HG03103 (cell line): Measurements from ENCODE around the gene WFDC9.
"Not testable (repeated sequence)": the region's sequence is repeated elsewhere in the genome, so short reads cannot be mapped to it uniquely, and the experiment has no call there.

Experiments used
- ATAC-seq: cut with Tn5 transposase; IDR thresholded peaks from one replicate; pipeline ENCODE4 v1.9.1; 2021; ENCODE audit warnings: low read depth; ENCODE audit not compliant: unreplicated experiment

WFDC9 gene

DNA sequence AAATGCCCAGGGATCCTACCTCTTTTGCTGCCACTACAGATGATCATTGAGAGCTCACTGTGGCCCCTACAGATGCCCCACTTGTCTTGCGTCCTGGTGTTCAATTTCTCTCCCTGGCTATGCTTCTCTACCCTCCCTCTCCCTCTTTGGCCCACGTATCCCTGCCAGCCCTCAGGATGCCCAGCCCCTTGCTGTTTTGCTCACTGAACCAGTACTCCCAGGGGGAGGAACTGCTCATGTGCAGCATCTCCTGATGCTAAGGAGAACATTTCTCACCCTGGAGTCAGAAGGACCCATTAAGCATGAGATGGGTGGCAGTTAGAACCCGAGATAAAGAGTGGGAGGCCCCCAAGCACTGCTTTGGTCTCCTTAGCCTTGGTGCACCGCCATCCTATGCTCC is at the start of gene WFDC9:
TSS of gene WFDC9 (minus strand) at position 101 of the 400 bp plus-strand sequence. CDS start 21,103 bp downstream, outside the sequence.
- no peak for ATAC-seq

DNA sequence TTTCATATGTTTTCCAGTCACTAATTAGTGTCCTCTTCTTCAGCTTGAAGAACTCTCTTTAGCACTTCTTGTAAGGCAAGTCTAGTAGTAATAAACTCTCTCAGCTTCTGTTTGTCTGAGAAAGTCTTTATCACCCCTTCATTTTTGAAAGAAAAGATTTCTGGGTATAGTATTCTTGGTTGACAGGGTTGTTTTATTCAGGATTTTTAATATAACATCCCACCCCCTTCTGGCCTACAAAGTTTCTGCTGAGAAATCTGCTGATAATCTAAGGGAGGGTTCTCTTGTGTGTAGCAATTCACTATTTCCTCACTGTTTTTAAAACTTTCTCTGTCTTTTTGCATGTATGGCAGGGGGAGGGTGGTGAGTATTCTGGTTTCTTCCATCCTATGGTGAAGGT is 48.6 kb upstream of the WFDC9 start:
- no peak for ATAC-seq

DNA sequence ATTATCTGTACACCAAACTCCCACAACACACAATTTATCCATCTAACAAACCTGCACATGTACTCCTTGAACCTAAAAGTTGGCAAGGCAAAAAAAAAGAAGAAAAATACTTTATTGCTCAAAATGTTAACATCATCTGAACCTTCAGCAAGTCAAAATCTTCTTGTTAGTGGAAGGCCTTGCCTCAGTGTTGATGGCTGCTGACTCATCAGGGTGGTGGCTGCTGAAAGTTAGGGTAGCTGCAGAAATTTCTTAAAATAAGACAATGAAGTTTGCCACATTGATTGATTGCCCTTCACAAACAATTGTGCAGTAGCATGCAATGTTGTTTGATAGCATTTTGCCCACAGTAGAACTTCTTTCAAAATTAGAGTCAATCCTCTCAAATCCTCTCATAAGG is 41.7 kb upstream of the WFDC9 start:
- ATAC-seq: no peak

DNA sequence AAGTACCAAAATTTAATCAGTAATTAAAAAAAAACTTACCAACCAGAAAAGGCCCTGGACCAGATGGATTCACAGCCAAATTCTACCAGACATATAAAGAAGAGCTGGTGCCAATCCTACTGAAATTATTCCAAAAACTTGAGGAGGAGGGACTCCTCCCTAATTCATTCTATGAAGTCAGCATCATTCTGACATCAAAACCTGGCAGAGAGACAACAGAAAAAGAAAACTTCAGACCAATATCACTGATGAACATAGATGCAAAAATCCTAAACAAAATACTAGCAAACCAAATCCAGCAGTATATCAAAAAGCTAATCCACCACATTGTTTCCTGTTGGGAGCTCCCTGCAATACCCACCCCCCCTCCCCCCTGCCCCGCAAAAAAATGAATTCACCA is 39.1 kb upstream of the WFDC9 start, which contains the start of gene WFDC11:
TSS of gene WFDC11 (minus strand) at position 101 of the 400 bp plus-strand sequence. CDS start 19,639 bp downstream, outside the sequence.
- no peak for ATAC-seq

DNA sequence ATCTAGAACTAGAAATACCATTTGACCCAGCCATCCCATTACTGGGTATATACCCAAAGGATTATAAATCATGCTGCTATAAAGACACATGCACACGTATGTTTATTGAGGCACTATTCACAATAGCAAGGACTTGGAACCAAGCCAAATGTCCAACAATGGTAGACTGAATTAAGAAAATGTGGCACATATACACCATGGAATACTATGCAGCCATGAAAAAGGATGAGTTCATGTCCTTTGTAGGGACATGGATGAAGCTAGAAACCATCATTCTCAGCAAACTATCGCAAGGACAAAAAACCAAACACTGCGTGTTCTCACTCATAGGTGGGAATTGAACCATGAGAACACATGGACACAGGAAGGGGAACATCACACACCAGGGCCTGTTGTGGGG is 26.0 kb upstream of the WFDC9 start:
- not testable (repeated sequence) for ATAC-seq

DNA sequence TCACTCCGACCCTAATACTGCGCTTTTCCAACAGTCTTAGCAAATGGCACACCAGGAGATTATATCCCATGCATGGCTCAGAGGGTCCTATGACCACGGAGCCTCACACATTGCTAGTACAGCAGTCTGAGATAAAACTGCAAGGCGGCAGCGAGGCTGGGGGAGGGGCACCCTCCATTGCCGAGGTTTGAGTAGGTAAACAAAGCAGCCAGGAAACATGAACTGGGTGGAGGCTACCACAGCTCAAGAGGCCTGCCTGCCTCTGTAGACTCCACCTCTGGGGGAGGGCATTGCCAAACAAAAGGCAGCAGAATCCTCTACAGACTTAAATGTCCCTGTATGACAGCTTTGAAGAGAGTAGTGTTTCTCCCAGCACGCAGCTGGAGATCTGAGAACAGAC is 20.6 kb upstream of the WFDC9 start:
- ATAC-seq: not testable (repeated sequence)

DNA sequence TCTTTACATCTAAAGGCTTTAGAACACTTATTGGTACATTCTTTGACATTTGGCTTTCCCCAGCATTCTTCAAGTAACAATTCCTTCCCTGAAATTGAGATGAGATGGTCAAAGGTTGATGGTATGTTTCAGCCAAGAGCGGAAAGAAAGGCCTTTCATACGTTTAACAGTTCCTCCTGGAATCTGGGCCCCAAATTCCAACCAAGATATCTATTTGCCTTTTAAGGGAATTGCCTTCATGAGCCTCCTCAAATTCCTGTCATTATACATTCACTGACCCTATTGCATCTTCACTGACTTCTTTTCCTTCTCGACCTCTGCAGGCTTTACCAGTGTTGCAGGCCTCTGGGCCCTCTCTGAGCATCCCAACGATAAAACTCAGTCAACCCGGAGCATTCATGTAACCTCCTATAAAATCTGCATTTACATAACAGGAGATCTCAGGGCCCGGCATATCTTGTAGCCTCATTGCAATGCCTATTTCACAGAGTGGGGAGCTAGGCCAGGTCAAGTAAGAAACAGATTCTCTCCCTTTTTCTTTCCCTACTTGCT is 18.3 kb upstream of the WFDC9 start:
- no peak for ATAC-seq

DNA sequence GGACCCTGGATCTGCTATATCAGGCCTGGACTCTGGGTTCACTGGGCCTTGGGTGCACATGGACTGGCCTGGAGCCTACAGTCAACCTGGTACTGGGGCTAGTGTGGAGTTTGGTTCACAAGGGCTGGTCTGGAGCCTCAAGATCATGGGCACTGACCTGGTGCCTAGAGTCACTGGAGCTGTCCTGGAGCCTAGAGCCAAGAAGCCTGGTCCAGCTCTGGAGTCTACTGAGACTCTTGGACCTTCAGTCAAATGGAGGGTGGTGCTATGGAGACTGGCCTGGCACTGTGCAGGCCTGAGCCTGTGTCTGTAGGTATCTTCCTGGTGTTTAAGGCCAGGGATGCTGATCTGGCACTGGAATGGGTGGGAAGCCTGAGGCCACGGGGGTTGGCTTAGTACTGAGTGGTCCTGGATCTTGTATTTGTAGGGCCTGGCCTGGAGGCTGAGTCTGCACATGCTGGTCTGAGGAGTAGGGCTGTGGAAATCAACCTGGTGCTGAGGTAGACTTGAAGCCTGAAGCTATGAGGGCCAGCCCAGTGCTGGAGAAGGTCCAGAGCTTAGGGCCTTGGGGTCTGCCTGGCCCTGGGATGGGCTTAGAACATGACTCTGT is 16.5 kb upstream of the WFDC9 start:
- ATAC-seq: no peak

DNA sequence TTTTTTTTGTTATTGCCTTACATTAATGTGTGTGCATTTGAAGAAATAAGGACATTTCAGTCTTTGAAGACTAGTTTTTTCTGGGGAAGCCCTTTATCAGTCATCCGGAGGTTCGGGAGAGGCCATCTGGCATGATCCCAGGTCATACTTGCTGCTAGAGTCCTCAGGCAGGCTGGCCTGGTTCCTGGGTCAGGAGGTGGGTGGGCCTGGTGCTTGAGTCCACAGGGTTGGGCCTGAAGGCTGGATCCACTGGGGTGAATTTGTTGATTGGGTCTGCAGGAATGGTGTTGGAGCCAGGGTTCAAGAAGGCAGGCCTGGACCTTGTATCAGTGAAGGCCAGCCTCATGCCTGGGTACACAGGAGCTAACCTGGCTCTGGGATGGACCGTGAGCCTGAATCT is 15.8 kb upstream of the WFDC9 start:
- no peak for ATAC-seq

DNA sequence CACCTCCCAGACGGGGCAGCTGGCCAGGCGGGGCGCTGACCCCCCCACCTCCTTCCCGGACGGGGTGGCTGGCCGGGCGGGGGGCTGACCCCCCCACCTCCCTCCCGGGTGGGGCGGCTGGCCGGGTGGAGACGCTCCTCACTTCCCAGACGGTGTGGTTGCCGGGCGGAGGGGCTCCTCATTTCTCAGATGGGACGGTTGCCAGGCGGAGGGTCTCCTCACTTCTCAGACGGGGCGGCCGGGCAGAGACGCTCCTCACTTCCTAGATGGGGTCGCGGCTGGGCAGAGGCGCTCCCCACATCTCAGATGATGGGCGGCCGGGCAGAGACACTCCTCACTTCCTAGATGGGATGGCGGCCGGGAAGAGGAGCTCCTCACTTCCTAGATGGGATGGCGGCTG is 14.8 kb upstream of the WFDC9 start:
- ATAC-seq: not testable (repeated sequence)

DNA sequence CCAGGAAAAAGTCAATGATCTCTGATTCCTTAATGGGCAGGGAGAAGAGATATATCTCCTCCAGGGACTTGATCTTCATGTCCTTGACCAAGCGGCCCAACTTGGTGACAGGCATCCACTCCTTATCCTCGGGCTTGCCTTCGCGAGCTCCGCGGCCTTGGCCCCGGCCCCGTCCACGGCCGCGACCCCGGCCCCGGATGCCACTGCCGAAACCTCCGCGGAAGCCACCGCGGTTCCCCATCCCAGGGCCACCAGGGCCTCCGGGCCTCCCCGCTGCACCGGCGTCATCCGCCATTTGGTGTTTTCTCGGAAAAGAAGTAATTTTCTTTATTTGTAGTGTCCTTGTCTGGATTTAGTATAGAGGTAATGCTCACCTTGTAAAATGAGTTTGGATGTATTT is 10.0 kb upstream of the WFDC9 start:
- ATAC-seq: not testable (repeated sequence)

DNA sequence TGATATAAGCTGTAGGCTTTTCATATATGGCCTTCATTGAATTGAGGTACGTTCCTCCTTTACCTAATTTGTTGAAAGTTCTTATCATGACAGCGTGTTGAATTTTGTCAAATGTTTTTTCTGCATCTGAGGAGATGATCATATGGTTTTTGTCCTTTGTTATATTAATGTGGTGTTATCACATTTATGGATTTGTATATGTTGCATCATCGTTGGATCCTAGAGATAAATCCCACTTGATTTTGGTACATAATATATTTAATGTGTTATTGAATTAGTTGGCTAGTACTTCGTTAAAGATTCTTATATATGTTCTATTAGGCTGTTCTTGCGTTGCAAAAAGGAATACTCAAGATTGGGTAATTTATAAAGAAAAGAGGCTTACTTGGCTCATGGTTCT is 8.6 kb upstream of the WFDC9 start:
- no peak for ATAC-seq

DNA sequence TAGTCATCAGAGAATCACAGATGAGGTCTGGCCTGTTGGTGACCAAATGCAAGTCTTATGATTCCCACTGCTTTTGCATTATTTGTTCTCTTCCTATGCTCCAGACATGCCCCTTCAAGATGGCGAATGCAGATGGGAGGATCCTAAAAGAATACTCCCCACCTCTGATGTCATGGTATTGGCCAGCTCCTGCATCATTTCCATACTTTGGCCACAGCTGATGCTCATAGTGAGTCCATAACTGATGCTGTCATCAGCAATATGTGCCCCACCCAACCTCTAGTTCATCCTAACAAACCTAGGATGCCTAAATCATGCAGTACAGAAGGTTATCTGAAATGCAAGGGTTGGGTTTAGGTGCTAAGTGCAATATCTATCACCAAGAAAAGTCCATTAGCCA is 5.4 kb upstream of the WFDC9 start:
- no peak for ATAC-seq

DNA sequence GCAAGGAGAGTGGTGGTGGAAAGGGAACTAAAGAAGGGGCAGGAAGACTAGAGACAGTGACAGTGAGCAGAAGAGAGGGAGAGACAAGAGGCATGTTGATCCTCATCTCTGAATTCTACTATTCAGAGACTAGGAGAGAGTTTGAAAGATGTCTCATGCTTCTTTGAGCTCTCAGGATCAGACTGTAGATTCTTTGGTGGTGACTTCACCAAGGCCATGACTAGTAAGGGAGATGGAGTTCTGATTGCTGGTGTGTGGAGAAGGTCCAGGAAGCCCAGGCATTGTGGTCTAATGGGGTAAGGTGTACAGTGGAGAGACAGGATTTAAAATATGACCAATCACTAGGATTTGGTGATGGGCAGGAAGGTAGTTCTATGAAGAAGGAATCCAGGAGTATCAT is 713 bp downstream of the WFDC9 start:
- no peak for ATAC-seq

DNA sequence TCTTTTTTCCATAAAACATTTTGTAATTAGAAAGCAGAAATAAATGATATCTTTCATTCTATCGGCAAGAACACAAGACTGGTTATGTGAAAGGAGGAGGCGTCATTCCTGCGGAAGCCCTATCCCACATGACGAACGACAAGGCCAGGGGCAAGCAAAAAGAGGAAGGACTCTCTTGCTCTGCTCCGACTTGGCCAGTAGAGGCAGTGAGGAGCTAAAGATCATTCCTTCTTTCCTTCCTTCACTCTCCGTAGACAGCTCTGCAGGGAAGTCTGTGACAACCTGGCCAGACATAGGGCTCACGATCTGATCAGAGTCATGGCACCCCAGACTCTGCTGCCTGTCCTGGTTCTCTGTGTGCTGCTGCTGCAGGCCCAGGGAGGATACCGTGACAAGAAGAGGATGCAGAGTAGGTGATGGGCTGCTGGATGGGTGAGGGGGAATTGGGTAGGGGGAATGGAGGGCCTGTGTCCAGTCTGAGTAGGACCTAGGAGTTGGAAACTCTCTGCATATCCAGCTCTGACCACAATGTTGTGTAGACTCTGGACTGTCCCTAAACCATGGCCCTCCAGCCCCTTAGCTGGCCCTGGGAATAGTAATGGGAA is 1.5 kb downstream of the WFDC9 start, which contains the start of gene WFDC10A:
TSS of gene WFDC10A (plus strand) at position 244 of the 605 bp plus-strand sequence. CDS start at position 319, 75 bp downstream.
- no peak for ATAC-seq

DNA sequence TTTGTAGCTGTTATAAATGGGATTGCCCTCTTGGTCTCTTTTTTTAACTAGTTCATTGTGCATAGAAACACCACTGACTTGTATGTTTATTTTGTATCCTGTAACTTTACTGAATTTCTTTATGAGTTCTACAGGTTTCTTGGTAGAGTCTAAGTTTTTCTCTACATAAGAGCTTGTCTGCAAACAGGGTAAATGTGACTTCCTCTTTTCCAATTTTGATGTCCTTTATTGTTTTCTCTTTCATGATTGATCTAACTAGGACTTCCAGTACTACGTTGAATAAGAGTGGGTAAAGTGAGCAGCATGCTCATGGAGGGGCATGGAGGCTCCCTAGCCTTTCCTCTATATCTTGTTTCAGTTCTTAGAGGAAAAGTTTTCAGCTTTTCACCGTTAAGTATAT is 4.5 kb downstream of the WFDC9 start:
- no peak for ATAC-seq

DNA sequence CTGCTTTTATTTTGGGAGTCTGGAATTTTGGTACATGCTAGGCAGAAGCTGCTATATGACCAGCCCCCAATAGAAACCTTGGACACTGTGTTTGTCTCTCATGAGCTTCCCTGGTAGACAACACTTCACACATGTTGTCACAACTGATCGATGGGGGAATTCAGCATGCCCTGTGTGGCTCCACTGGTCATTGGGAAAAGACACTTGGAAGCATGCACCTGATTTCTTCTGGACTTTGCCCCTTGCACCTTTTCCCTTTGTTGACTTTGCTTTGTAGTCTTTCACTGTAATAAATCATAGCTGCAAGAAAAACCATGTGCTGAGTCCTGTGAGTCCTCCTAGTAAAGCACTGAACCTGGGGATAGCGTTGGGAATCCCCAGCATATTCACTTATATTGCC is 9.5 kb downstream of the WFDC9 start:
- ATAC-seq: no peak

DNA sequence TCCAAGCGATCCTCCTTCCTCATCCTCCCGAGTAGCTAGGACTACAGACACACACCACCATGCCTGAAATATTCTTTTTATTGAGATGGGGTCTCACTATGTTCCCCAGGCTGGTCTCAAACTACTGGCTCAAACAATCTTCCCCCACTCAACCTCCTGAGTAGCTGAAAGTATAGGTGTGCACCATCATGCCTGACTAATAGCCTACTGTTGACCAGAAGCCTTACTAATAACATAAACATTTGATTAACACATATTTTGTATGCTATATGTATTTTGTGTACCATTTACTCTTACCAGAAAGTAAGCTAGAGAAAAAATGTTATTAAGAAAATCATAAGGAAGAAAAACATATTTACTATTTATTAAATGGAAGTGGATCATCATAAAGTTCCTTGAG is 13.5 kb downstream of the WFDC9 start:
- ATAC-seq: no peak

DNA sequence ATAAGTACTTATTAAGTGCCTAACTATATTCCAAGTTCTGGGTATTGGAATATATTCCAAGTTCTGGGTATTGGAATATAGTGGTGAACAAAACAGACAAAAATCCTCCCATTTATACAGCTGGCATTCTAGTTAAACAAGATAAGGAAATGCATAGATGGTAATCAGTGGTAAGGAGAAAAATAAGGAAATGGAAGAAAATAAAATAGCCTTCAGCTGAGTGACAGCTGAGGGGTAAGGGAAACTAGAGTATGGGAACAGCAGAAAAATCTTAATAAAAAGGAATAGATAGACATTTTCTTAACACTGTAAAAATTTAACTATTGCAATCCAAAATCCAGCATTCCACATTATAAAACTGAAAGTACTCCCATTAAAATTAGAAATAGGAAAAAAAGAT is 18.8 kb downstream of the WFDC9 start:
- no peak for ATAC-seq

DNA sequence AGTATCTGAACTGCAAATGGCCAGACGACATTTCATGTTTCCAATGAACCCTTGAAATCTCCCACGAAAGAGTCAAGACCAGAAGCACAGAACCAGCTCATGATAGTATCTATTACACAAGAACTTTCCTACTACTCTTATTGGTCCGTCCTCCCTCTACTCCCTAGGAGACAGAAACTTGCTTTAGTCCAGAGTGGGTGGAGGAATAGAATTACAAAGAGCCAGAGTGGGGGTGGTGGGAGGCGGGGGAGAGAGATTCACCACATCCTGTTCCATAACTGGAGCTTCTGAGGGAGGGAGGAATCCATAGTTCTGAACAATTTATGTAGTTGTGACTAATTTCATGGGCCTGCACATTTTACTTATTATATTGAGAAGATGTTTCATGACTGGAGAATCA is 20.0 kb downstream of the WFDC9 start:
- no peak for ATAC-seq

DNA sequence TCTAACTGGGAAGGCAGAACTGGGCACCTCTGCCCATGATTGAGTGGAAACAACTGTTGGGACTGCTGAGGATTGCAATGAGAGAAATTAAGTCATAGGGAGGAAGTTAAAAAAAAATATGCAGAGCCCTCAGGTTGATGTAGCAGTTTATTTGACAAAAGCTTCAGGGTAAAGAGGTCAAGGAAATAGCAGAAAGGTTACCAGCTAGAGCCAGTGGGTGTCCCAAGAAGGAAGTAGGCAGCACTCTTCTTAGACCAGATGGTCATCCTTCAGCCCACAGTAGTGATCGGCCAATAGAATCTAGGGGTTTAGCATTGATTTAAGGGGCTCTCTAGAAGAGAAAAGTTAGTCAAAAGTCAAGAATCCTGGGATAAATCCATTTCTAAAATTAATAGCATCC is 23.3 kb downstream of the WFDC9 start:
- ATAC-seq: no peak

DNA sequence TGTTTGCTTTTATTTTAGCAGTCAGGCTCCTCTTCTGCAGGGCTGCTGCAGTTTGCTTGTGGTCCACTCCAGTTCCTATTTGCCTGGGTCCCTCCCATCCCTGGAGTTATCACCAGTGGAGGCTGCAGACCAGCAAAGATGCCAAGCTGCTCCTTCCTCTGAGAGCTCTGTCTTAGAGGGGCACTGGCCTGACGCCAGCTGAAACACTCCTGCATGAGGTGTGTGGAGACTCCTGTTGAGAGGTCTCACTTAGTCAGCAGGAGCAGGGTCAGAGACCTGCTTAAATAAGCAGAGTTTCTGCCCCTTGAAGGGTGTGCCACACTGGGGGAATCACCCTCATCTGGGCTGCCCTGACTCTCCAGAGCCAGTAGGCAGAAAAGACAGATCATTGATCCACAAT is 35.8 kb downstream of the WFDC9 start:
- ATAC-seq: no peak
